Suprapubic skin (tissue), 4 donors: Measurements from ENCODE around the gene VILL.

Experiments
- POLR2A ChIP-seq, 2 donors: fragments of 450-650 bp; IDR thresholded peaks; one replicate each; pipeline ENCODE4 v1.6.1; 2017; ENCODE audit warnings: antibody characterized with exemption in 2 of 2, mild to moderate bottlenecking in 2 of 2, moderate library complexity in 2 of 2
- POLR2AphosphoS5 ChIP-seq, 3 donors: sonication (generic); formaldehyde crosslinking; IDR thresholded peaks; one replicate each; pipeline ENCODE4 v1.6.1; 2017; ENCODE audit warnings: antibody characterized with exemption in 3 of 3
- TF ChIP-seq, protein P1 (sequence below), 2 donors: fragments of 200-600 bp in 1 of 2; fragments of 450-650 bp in 1 of 2; sonication (generic) in 1 of 2; IDR thresholded peaks; one replicate each; pipeline ENCODE4 v1.5.1; 2016 to 2019; ENCODE audit warnings: antibody characterized with exemption in 2 of 2, mild to moderate bottlenecking in 1 of 2, moderate library complexity in 1 of 2

DNA sequence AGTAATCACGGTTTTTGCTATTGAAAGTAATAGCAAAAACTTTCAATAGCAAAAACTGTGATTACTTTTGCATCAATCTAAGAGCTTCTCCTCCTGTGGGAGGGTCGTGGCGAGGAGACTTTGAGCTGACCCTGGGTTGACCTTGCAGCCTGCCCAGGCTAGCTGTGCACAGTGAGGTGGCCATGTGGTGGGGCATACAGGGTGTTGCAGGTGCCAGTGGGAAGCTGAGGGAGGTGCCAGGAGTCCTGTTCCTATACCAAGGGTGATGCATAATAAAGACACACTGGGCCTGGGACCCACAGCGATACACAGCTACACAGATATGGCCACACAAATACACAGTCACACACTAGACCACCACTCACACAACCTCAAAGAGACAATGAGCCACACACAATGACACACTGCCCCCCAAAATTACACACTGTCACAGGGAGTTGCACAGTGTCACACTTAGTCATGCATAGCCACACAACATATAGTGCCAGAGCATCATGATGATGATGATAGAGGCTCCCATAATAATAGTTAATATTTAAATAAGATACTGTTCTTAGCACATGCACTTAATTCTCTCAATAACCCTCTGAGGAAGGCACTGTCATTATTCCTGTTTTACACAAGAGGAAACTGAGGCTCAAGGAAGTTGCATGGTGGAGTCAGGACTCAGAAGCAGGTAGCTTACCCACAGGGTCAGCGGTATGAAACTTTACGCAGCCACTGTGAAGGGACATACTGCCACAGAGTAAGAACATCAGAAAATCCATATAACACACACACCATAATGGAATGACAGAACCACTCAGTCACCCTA, 32.5 kb downstream of the VILL start:
- TF ChIP-seq, protein P1, sequence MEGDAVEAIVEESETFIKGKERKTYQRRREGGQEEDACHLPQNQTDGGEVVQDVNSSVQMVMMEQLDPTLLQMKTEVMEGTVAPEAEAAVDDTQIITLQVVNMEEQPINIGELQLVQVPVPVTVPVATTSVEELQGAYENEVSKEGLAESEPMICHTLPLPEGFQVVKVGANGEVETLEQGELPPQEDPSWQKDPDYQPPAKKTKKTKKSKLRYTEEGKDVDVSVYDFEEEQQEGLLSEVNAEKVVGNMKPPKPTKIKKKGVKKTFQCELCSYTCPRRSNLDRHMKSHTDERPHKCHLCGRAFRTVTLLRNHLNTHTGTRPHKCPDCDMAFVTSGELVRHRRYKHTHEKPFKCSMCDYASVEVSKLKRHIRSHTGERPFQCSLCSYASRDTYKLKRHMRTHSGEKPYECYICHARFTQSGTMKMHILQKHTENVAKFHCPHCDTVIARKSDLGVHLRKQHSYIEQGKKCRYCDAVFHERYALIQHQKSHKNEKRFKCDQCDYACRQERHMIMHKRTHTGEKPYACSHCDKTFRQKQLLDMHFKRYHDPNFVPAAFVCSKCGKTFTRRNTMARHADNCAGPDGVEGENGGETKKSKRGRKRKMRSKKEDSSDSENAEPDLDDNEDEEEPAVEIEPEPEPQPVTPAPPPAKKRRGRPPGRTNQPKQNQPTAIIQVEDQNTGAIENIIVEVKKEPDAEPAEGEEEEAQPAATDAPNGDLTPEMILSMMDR (IDR thresholded peaks at IDR 0.05), result no peak
- TF ChIP-seq POLR2A (IDR thresholded peaks at IDR 0.05), result no peak
- TF ChIP-seq POLR2AphosphoS5 (IDR thresholded peaks at IDR 0.05), result no peak
